HG02571 (cell line): ENCODE results near the gene C1QL2.

Experiments used
- ATAC-seq: cut with Tn5 transposase; IDR thresholded peaks from one replicate; pipeline ENCODE4 v1.9.1; 2021; ENCODE audit warnings: mild to moderate bottlenecking, moderate library complexity; ENCODE audit not compliant: unreplicated experiment

Gene C1QL2

DNA sequence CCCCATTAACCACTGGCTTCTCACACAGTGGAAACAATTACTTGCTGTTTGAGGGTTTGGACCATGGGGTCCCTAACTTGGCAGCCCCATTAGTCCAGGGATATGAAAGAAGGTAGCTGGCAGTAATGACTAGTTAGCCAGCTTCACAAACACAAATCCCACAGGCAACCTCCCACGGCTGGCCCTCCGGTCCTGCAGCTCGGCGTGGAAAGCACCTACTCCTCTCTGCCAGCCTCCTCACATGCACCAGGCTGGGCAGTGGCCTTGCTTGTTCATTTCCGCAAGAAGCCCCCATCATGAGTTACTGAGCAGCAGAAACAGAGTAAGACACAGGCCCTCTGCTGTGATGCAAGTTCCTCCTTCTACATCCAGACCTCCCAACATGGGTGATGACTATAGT lies 13.7 kb downstream of the C1QL2 start:
- no peak for ATAC-seq

DNA sequence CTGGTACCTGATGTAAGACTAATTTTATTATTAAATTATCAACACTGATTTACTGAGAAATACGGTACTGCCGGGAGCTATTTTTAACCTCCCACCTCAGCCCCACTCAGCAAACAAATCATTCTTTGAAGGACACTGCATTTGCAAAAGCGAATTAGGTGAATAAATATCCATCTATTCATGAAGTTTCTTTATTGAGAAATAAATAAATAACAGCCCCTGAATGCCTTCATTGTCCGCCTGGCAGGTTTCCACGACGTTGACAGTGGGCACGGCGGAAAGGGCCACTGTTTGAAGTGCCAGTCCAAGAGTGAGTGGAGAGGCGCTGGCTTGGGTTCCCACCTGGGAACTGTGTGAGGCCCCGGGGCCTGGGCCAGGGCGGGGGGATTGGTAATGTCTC lies 15.7 kb downstream of the C1QL2 start:
- ATAC-seq = no peak

DNA sequence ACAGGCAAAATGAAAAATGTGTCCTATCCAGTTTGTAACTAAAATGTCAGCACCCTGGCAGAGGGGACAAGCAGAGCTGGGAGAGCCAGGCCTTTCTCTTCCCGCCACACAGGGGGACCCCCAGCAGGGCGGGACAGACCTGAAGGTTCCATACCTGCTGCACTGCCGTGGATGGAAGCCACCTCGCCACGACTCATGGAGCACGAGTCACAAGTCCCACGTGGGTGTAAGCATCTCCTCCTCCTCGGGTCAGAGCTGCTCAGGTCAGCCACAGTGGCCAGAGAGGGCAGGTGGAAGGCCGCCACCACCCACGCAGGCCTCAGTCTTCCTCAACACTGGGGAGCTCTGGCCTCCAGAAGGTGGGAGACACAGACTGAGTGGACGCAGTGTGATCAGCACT lies 21.0 kb downstream of the C1QL2 start:
- ATAC-seq = no peak

DNA sequence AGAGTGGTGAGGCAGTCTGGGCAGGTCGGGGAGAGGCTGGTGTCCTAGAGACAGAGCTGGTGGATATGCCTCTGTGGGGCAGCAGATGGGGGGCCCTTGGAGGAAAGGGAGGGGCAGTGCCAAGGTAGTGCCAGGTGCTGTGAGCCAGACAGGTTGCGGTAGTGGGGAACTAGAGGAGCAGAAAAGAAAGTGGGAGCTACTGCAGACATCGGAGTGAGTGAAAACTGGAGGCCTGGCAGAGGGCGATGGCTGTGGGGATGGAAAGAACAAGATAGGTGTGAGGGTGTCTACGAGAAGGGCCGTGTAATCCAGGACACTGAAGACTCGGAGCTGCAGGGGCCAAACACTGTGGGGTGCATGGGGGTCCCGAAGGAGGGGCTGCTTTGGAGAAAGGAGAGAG lies 21.7 kb downstream of the C1QL2 start:
- ATAC-seq = no peak

DNA sequence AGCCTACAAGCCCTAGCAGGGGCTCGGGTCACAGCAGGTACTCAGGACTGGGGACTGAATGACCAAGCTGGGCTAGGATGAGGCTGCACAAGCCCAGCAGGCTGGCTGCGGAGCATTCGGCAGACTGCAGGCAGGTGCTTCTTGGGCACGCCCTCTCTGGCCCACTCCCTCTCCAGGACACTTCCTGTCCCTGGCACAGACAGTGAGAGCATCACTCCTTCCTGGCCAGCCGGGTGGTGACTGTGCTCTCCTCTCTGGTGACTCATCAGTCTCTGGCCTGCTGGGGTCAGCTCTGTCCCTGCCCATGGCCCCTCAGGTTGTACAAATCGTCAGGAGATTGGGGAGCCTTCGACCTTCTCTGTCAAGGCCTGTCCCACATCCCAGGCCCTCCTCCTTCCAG lies 22.5 kb downstream of the C1QL2 start:
- no peak for ATAC-seq

DNA sequence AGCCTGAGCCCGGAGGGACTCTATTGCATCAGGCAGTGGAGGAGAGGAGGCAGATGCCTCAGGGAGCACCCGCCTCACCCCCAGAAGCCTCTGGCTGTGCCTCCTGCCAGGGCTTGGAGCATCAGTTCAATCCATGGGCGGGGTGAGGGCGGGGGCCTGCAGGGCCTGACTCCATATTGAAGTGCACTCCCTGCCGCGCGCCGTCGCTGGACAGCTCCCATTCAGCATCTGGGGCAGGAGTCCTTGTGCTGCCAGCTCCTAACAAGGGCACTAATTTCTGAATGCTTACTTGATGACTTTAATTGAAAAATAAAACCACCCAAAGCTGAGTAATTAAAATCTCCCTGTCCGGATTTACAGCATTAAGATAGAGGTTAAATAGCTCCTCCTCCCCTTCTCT lies 23.8 kb downstream of the C1QL2 start:
- ATAC-seq = no peak

DNA sequence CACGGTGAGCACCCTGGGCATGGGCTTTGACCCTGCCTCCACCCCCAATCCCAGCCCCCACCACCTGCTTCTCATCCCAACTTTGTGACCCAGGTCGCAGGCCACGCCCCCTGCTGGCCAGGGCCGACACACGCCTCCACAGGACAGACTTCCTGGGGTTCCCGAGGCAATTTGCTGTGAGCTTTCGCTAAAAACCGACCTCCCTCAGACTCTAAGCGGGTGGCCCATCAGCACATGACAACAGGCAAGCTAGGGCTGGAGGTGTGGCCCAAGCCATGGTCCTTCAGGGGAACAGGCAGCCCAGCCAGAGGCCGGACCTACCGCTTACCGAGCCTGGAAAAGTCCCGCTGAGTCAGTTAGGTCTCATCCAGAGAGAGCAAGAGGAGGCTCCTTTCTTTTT lies 31.9 kb downstream of the C1QL2 start:
- ATAC-seq = no peak

DNA sequence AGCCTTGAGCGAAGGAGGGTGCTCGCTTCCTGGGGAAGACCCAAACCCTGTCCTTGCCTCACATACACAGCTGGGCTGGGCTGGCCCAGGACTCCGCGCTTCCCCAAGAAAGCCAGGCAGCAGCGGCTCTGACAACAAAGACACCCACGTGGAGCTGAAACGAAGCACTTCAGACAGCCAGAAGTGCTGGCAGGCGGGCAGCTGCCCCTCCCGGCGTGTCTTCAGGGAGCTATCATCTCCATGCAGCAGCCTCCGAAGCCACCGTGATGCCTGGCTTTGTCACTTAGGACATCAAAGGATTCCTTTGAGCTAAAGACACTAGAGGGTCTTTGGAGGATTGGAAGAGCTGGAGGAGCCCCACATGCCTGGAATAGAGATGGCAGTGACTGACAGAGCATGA lies 35.2 kb downstream of the C1QL2 start:
- no peak for ATAC-seq

DNA sequence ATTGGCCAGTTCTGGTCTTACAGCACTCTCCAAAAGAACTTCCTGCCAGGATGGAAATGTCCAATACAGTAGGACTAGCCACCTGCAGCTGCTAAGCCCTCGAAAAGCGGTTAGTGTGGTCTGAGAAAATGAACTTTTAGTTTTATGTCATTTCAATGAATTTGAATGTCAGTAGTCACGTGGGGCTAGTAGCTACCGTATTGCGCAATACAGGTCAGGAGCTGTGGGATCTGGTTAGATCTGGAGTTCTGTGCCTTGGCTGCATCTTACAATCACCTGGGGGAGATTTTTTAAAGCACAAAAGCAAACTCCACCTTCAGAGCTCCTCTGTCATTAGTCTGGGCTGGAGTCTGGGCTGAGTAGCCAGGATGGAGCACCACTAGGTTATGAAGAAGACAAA lies 35.9 kb downstream of the C1QL2 start:
- ATAC-seq = no peak

DNA sequence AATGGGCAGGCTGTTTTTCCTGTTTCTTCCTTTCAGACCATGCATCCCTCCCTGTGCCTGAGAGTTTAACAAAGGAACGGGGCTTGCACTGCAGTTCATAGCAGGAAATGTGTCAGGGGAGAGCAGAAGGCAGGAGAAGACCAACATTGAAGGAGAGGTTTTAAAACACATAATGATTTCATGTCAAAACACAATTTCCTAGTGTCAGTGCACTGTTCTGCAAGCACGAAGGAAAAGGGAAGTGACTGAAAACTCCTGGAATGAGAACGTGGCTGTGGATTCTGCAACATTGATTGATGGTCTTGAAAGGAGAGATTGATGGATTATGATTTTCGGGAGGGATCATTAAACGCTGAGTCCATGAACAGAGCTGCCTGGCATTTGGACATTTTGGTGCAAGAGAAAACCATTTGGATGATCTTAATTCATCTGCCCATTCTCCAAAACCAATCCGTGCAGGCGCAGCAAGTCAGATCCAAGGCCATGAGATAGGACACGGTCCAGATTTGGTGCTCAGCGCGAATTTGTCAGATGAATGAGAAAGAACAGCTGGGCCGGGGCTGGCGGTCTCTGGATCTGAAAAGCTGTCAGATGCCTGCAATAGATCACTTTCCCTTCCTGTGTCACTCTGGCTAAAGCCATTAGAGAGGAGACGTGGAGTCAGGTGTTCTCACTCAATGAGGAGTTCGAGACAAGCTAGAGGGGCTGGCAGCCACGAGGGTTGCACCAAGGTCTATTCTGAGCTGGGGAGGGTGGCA lies 38.4 kb downstream of the C1QL2 start:
- ATAC-seq = no peak

DNA sequence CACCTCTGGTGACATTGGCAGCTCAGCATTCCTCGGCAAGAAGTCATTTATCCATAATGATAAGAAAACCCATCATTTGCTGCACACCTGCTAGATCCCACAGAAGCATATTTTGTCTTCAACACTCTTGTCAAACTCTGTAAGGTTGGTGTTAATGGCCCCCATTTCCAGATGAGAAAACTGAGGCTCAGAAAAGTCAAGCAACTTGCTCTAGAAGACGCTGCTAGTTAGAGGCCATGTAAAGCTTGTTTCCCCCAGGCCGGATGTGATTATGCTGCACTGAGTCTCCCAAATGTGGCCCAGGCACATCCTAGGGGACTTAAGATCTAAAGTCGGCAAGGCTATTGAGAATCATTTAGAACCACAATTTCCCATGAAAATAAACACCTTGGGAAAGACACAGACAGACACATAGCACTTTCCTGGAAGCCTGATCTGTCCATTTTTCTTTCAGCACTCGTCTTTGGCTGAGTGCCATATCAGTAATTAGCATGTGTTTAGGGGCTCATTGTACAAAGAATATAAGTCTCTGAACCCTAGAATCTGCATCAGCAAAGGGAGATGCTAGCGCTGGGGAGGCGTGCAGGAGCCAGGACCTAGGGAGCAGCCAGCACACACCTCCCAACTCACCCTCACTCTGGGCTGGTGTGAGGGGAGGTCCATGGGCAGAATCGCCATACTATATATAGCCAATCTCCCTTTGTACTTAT lies 39.3 kb downstream of the C1QL2 start:
- ATAC-seq = no peak

DNA sequence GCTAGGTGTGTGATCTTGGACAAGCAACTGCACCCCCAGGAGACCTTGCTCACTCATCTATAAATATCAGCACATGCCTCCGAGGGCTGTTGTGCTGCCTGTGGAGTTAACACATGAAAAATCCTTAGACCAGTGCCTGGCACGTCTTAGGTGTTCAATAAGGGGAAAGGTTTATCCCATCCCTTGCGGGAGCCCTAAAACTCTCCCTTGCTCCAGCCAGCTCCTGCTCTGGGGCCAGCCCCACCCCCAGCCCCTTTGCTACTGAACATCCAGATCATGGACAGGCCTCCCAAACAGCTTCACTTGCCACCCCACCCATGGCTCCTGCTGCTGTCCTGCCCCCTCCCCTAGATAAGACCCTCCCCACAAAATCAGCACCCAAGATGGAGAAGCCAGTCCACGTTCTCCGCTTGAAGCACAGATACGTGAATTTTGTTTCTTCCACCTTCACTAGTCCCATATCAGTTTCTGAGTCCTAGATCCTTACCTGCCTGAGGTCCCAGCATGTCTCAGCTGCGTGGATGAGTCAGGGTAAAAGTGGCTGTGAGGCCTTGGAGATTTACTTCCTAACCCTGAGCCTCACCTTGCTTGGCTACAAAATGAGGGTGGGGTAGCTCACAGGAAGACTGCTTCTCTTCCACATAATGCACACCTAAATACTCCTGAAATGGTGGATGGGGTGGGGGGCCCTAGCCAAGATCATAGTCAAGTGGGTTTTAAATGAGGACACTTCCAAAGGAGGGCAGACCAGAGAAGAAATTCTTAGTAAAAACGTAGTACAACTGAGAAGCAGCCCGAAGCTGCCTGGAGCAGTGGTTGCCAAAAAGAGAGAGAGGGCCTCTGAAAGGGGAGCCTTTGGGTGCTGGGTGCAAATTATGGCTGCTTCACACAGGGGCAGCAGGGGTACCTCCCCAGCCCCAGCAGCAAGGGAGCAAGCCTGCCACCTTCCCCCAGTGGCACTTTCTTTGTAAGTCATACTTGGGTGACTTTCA lies 40.4 kb downstream of the C1QL2 start:
- ATAC-seq = no peak

DNA sequence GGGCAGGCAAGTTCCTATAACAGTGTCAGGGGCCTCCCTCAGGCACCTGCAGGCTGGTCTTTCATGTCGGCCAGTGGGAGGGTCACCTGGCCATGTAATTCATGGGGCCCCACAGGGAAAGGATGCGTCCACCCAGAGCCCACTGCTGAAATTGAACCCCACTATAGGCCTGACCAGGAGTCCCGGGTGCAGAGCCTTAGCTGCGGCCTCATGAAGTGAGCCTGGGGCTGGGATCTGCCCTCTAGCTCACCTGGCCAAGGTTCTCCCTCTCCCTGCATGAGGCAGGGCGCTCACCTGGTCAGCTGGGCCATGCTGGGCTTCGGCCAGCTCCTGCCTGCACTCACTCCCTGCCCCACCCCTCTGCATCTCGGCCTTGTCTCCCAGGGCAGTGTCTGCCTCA lies 41.1 kb downstream of the C1QL2 start:
- ATAC-seq = no peak

DNA sequence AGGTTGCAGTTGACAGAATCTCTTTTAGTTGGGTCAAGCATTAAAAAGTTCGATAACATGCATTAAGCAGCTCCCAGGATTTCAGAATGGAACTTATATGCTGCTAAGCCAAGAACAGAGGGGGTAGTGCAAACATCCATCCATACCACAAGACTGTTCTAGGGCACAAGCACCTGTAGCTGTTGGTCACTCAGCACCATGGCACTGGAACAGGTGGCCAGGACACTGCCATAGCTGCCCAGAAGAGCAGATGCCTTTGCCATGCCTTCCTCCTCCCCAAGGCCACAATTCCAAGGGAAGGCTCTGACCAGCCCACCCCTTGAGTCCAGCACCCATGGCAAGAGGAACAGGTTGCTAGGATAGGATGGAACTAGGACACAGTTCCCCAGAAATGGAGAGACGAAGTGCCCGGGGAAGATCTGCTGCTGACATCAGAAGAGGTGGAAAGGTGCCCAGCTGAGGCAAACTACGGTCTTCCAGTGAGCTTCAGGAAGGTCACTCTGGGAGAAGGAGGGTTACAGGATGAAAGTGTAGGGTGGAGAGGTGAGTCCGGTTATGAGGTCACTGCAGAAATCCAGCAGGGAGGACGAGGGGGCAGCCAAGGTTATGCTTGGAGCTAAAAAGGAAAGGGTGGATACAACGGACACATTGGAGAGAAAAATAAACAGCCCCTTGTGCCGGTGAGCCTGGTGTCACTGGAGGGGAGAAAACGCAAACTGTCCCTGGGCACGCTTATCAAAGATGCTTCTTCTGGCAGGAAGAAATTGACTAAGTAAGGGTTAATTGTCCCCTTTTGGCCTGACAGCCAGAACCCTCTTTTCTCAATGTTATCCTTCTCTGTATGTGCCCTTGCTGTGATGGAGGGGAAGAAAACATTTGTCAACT lies 41.9 kb downstream of the C1QL2 start:
- no peak for ATAC-seq

DNA sequence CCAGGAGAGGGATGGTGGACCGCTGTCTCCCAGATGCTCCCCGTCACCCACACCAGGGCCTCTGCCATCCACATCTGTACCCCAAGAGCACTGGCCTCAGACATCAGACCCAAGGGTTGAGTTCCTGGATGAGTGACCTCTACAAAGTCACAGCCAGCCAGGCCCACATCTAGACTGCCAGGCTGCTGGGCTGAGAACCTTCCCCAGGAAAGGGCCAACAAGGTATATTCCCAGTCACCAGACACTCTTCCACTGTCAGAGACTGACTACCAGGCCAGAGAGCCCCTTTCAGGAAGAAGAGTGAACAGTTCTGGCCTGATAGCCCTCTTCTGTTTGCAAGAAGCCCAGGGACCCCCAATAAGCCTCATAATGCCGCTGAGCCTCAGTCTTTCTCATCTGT lies 44.3 kb downstream of the C1QL2 start:
- no peak for ATAC-seq

DNA sequence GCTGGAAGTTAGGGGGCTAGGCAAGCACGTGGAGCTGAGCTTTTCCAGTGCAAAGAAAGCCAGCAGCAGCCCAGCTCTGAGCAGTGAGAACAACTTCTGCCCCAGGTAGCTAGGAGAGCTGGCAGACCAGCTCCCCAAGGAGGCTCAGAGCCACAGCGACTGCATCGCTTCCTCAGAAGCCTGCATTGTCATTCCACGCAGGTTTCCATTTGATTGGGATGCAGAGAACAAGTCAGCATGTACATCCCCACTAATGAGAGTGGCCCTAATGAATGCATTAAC lies 45.1 kb downstream of the C1QL2 start:
- no peak for ATAC-seq

DNA sequence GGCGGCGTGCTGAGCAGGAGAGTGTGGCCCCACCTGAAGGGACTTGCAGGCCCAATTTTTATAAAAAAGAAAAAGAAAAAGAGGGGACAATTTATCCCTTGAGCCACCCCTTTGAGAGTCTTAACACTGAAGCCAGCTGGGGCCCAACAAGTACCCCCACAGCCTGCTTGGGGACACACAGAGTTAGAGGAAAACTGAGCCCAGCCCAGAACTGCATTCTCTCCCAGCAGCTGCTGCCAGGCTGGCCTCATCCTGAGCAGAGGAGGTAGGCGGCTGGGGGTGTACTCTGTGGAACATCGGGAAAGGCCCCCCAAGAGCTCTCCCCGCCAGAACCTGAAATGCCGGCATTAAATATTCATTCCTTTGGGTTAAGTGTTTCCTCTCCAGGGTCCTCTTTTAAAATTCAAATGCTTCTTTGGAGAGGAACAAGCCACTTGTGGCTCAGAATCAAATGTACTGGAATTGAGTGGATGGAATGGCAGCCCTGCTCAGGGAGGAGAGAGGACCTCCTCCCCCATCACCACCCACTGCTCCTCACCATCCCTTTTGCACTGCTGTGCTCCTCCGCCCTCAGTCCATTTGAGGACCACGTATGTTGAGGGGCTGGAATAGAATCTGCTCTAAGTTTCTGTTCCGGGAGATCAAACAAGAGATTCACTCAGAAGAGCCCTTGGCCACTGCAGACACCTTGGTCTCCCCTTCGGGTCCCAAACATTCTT lies 45.6 kb downstream of the C1QL2 start:
- ATAC-seq = no peak

DNA sequence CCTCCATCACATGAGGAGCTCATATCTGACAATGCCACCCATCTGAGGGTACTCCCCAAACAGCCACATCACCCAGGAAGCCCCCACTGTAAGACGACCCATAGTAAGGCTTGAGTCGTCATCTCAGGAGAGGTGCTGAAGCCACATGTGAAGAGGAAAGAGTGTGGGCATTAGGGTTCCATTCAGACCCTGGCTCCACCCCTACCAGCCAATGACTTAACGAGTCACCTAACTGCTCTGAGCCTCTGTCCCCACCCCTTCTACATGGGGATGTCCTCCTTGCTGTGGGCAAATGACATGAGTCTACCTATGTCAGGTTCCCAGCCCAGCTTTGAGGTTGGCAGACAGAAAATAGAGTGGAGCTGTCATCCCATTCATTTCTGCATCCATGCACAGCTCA lies 46.3 kb downstream of the C1QL2 start:
- ATAC-seq = no peak

DNA sequence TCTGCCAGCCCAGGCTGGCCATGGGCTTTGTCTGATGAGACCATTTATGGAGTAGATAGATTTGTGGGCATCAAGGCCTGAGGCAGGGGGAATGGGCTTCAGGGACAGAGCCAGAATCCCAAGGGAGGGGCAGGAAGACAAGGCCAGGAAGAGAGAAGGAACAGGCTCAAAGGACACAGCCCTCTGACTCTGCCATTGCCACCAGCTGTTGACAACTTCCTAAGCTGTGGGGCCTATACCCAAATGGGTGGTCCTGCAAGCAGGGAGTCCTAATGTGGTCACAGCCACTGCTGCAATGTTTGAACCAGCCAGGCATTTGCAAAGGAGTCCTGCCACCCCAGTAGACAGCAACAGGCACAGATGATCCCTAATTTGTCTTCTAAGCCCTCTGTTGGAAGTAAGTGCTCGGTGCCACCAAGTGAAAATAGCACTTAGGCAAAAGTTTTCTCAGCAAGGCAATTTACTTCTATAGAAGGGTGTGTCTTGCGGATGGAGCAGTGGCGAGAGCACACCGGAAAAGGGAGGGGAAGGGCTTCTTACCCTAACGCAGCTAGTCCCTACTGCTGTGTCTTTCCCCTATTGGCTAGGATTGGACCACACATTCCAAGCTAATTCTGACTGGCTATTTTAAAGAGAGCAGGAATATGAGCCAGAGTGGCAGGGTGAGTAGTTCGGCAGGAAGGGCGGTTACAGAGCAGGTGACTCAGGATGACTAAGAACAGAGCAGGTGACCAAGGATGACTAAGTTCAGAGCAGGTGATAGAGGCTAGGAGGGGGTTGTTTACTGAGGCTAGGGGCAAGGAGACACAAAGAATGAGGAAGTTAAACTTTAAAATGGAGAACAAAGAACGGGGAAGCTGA lies 47.2 kb downstream of the C1QL2 start:
- ATAC-seq = no peak
